Panc1 (cell line): ENCODE results near the gene CTNNA1. TPM values are rescaled to one million over a fixed set of nuclear protein-coding genes. Genes with fewer than 3 reads are reported as not detected.

Experiments used
- ATAC-seq: fragments of 200-7000 bp; cut with Tn5 transposase; 2 replicates; pipeline ENCODE4 v1.9.1; 2020; ENCODE audit warnings: mild to moderate bottlenecking, moderate library complexity
- BruUV-seq: library from RNA; stranded (reverse); fragments of 400-500 nt; replicated peaks from 2 replicates; lab custom pipeline; 2021; lab: Mats Ljungman, UMichigan
- CTCF ChIA-PET: fragments of 300-600 bp; sonication (Branson Sonifier 250); formaldehyde crosslinking; loops from one replicate; lab custom pipeline; 2022; ENCODE audit warnings: antibody characterized with exemption; lab: Charles Lee
- POLR2A ChIA-PET: fragments of 300-600 bp; sonication (Branson Sonifier 250); formaldehyde crosslinking; loops from one replicate; lab custom pipeline; 2022; ENCODE audit warnings: antibody characterized with exemption; lab: Charles Lee
- DNase-seq: peaks from one replicate; pipeline ENCODE4 v3.0.0-alpha.2; 2010; ENCODE audit warnings: low read depth, low spot score
- H3K27ac ChIP-seq: 2 replicates; pipeline ENCODE4 v1.5.1; 2011; ENCODE audit warnings: mild to moderate bottlenecking, low read length, inconsistent platforms
- H3K27me3 ChIP-seq: fragments of 200-500 bp; sonication (Bioruptor generic); 2 replicates; pipeline ENCODE4 v1.6.0; 2014; ENCODE audit warnings: low read length, inconsistent platforms; ENCODE audit not compliant: control insufficient read depth, insufficient read depth
- H3K36me3 ChIP-seq: fragments of 200-500 bp; sonication (Bioruptor generic); 2 replicates; pipeline ENCODE4 v1.5.1; 2014; ENCODE audit warnings: inconsistent platforms, mild to moderate bottlenecking, low read length, moderate library complexity; ENCODE audit not compliant: control insufficient read depth, insufficient read depth
- H3K4me1 ChIP-seq: 2 replicates; pipeline ENCODE4 v1.5.1; 2011; ENCODE audit warnings: inconsistent platforms, mild to moderate bottlenecking, low read length, moderate library complexity; ENCODE audit not compliant: control insufficient read depth, insufficient read depth
- H3K4me3 ChIP-seq, 2 experiments: 2 replicates each; pipeline ENCODE4 v1.5.1; 2011 to 2012; ENCODE audit warnings: low read depth in 2 of 2, low read length in 2 of 2, mild to moderate bottlenecking in 2 of 2, inconsistent platforms in 1 of 2, moderate library complexity in 1 of 2
- H3K9me3 ChIP-seq: fragments of 200-500 bp; sonication (Bioruptor generic); 2 replicates; pipeline ENCODE4 v1.5.1; 2014; ENCODE audit warnings: low read depth, mild to moderate bottlenecking, inconsistent platforms, low read length, moderate library complexity; ENCODE audit not compliant: control insufficient read depth, insufficient read depth
- CTCF ChIP-seq: fragments of 450-650 bp; IDR thresholded peaks from 2 replicates; pipeline ENCODE4 v1.5.1; 2017; ENCODE audit warnings: mild to moderate bottlenecking
- POLR2AphosphoS5 ChIP-seq: IDR thresholded peaks from 2 replicates; pipeline ENCODE4 v1.6.1; 2012; ENCODE audit warnings: mild to moderate bottlenecking, low read depth, low read length, moderate library complexity
- REST ChIP-seq, 2 experiments: IDR thresholded peaks; 2 replicates each; pipeline ENCODE4 v1.6.1; 2011 to 2012; ENCODE audit warnings: low read depth in 2 of 2, control low read depth in 1 of 2, low read length in 1 of 2, mild to moderate bottlenecking in 1 of 2, moderate library complexity in 1 of 2; ENCODE audit not compliant: insufficient read depth in 1 of 2
- SIN3A ChIP-seq: IDR thresholded peaks from 2 replicates; pipeline ENCODE4 v1.6.1; 2012; ENCODE audit warnings: low read depth, mild to moderate bottlenecking, low read length, moderate library complexity, borderline replicate concordance; ENCODE audit not compliant: insufficient read depth
- TCF7L2 ChIP-seq: IDR thresholded peaks from 2 replicates; pipeline ENCODE4 v1.6.1; 2011; ENCODE audit warnings: mild to moderate bottlenecking, low read depth, low read length, inconsistent platforms
- in situ Hi-C: cut with HindIII; loops from 2 replicates; pipeline ENCODE4 v1.10.0; 2016; ENCODE audit warnings: low sequenced_read_pairs, low pct_unique_long_range_greater_than_20kb
- intact Hi-C: fragments of 100-400 bp; cut with micrococcal nuclease; formaldehyde crosslinking; loops from one replicate; pipeline ENCODE4 v1.10.0; 2022; ENCODE audit not compliant: unreplicated experiment
- total RNA-seq: library from RNA; stranded (reverse); gene quantifications from one replicate; pipeline ENCODE4 v1.2.1, GENCODE V29; 2021; ENCODE audit not compliant: unreplicated experiment

Gene CTNNA1
- total RNA-seq, 1 experiment from 2014 or later, result 298 TPM

GRCh38 chr5:138961221-138961620 is 208.0 kb downstream of the CTNNA1 start:
- no peaks in the 10 kb centered on the region for H3K27me3 ChIP-seq
- no peak for ATAC-seq
- TF ChIP-seq REST (IDR thresholded peaks at IDR 0.05; ENCODE audit: insufficient read depth in 1 of 2, low read depth in 2 of 2, low read length in 1 of 2) (no peak), CTCF (no peak), SIN3A (no peak), TCF7L2 (no peak), POLR2AphosphoS5 (no peak)
- no peaks in the 10 kb centered on the region for H3K9me3 ChIP-seq
- ChIA-PET POLR2A (no interaction called here), CTCF (interaction anchor here (0.7 kb wide), 1 partner anchor 26 kb away, joined by 6 read pairs; no protein-coding TSS in a partner anchor)
- no peak overlapping the region for H3K4me3 ChIP-seq
- no peaks in the 10 kb centered on the region for H3K4me1 ChIP-seq
- no peak for DNase-seq
- in situ Hi-C loops, result no loop called here
- BruUV-seq, result no TSS peak
- H3K27ac ChIP-seq, result no peak overlapping the region
- intact Hi-C loops, result no loop called here
- H3K36me3 ChIP-seq, result no peaks in the 10 kb centered on the region

GRCh38 chr5:138961729-138962128 is 208.5 kb downstream of the CTNNA1 start:
- no peak overlapping the region for H3K4me3 ChIP-seq
- no peak for ATAC-seq
- no peaks in the 10 kb centered on the region for H3K4me1 ChIP-seq
- TF ChIP-seq REST (IDR thresholded peaks at IDR 0.05; ENCODE audit: insufficient read depth in 1 of 2, low read depth in 2 of 2, low read length in 1 of 2) (no peak), CTCF (no peak), POLR2AphosphoS5 (no peak), SIN3A (no peak), TCF7L2 (no peak)
- no TSS peak for BruUV-seq
- no peaks in the 10 kb centered on the region for H3K9me3 ChIP-seq
- in situ Hi-C loops, result no loop called here
- intact Hi-C loops, result no loop called here
- H3K36me3 ChIP-seq, result no peaks in the 10 kb centered on the region
- no peak overlapping the region for H3K27ac ChIP-seq
- DNase-seq, result no peak
- ChIA-PET POLR2A (no interaction called here), CTCF (interaction anchor here (0.7 kb wide), 1 partner anchor 26 kb away, joined by 6 read pairs; no protein-coding TSS in a partner anchor)
- H3K27me3 ChIP-seq, result no peaks in the 10 kb centered on the region
